GDM1 (cell line): ENCODE results near the gene TSEN15.
"Not testable (repeated sequence)": the region's sequence is repeated elsewhere in the genome, so short reads cannot be mapped to it uniquely, and the experiment has no call there.

Experiments used
- DNase-seq: peaks from one replicate; lab custom pipeline; 2025; lab: John Stamatoyannopoulos, UW

TSEN15 gene

GRCh38 chr1:184053881-184054280 is 2.4 kb downstream of the TSEN15 start:
- DNase-seq: no peak

- DNase-seq: no peak
Measured at GRCh38 chr1:184056921-184057555, 5.5 kb downstream of the TSEN15 start.

GRCh38 chr1:184059887-184060286 is 8.4 kb downstream of the TSEN15 start:
- no peak for DNase-seq

- no peak for DNase-seq
Measured at GRCh38 chr1:184060316-184060715, 8.8 kb downstream of the TSEN15 start.

GRCh38 chr1:184061396-184062003 is 10.0 kb downstream of the TSEN15 start:
- no peak for DNase-seq

GRCh38 chr1:184062640-184063286 is 11.2 kb downstream of the TSEN15 start:
- DNase-seq: no peak

GRCh38 chr1:184065559-184065958 is 14.0 kb downstream of the TSEN15 start:
- DNase-seq: no peak

- no peak for DNase-seq
Measured at GRCh38 chr1:184068354-184068753, 16.8 kb downstream of the TSEN15 start.

GRCh38 chr1:184069675-184070074 is 18.1 kb downstream of the TSEN15 start:
- no peak for DNase-seq

- DNase-seq: no peak
Measured at GRCh38 chr1:184072376-184072775, 20.8 kb downstream of the TSEN15 start.

GRCh38 chr1:184074383-184074782 is 22.9 kb downstream of the TSEN15 start:
- no peak for DNase-seq

- DNase-seq: peak; percentile 8
Measured at GRCh38 chr1:184075055-184076029, 23.8 kb downstream of the TSEN15 start.

GRCh38 chr1:184078564-184079249 is 27.2 kb downstream of the TSEN15 start:
- DNase-seq: no peak

- DNase-seq: no peak
Measured at GRCh38 chr1:184080309-184080708, 28.8 kb downstream of the TSEN15 start.

GRCh38 chr1:184082541-184083415 is 31.2 kb downstream of the TSEN15 start:
- DNase-seq: no peak

- DNase-seq: no peak
Measured at GRCh38 chr1:184085667-184086066, 34.1 kb downstream of the TSEN15 start.

GRCh38 chr1:184088037-184088436 is 36.5 kb downstream of the TSEN15 start:
- no peak for DNase-seq

- no peak for DNase-seq
Measured at GRCh38 chr1:184093071-184093470, 41.5 kb downstream of the TSEN15 start.

- no peak for DNase-seq
Measured at GRCh38 chr1:184096005-184096404, 44.5 kb downstream of the TSEN15 start.

GRCh38 chr1:184096580-184096979 is 45.0 kb downstream of the TSEN15 start:
- DNase-seq: not testable (repeated sequence)

GRCh38 chr1:184101141-184101540 is 49.6 kb downstream of the TSEN15 start:
- DNase-seq: no peak
